ENCODE data around the gene CD58. TPM values are rescaled to one million over a fixed set of nuclear protein-coding genes. Genes with fewer than 3 reads are reported as not detected.

CD58 gene
- total RNA-seq, 1 experiment from 2014 or later = 8.2 TPM

DNA sequence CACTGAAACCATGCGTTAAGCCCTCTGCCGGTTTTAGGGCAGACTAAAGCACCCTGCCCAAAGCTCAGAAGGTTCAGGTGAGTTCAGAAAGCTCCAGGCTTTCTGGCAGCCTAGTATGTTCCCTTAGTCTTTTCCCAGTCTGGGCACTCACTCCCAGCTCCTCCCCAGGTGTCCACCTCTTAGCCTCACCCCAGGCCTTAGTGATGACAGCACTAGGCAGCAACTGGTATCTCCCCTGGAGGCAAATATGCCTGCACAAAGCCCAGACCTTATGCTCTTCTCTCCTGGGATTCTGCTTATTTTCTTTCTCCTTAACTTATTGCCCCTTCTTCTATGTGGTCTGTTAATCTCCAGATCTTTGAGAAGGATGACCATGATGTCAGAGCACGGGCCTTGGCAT, 80.2 kb downstream of the CD58 start:
- Histone ChIP-seq H3K4me1 (ENCODE audit: insufficient read depth, low read length, poor library complexity, severe bottlenecking) (peaks cover 51% of the 10 kb centered on the region), H3K36me3 (ENCODE audit: insufficient read depth, low read length, poor library complexity, severe bottlenecking) (no peaks in the 10 kb centered on the region), H3K27ac (ENCODE audit: low read depth, low read length, poor library complexity, severe bottlenecking) (peak overlapping the region; percentile 78), H3K4me3 (ENCODE audit: low read depth, low read length, poor library complexity, severe bottlenecking) (no peak overlapping the region), H3K9me3 (ENCODE audit: low read depth, low read length, poor library complexity, severe bottlenecking) (no peaks in the 10 kb centered on the region), H3K27me3 (replicated peaks; ENCODE audit: insufficient read depth, low read depth, low read length, poor library complexity) (no peaks in the 10 kb centered on the region)
- intact Hi-C loops (cut with micrococcal nuclease; ENCODE audit: unreplicated experiment) = no loop called here
- TF ChIP-seq CTCF (conservative IDR thresholded peaks at IDR 0.05; ENCODE audit: low read depth, low read length) = no peak
- TF ChIP-seq EZH2 (IDR thresholded peaks at IDR 0.05; ENCODE audit: borderline replicate concordance, low read depth, low read length, poor library complexity, severe bottlenecking) = no peak
- POLR2A ChIA-PET (ENCODE audit: low non-redundant PET) = no interaction called here
- CTCF ChIA-PET = no interaction called here
- no TSS peak for BruUV-seq (replicated peaks)
- DNase-seq (ENCODE audit: low spot score) = no peak

DNA sequence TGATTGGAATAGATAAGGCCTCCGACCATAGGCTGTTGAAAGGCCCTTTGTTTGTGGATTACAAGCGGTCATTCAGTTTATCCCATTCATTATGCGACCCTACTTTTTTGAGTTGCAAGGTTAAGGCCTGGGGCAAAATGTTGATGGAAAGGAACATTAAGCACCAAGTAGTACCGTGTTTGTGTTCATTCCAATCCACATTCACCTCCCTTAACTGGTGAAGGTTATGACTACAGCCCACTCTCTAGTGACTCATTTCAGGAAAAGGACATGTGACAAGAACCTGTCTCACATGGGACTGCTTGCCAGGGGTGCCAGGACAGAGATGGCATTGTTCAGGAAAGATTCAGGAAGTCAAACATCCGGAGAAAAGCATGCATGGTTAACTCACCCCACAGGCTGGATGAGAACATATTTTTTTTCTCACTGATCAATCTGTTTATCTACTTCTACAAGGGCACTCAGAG, 81.6 kb downstream of the CD58 start:
- intact Hi-C loops (cut with micrococcal nuclease; ENCODE audit: unreplicated experiment) = loop anchor here (5.0 kb wide), 1 partner anchor 117 kb away; the partner anchor contains the start of gene ATP1A1
- Histone ChIP-seq H3K4me1 (ENCODE audit: insufficient read depth, low read length, poor library complexity, severe bottlenecking) (peaks cover 58% of the 10 kb centered on the region), H3K27me3 (replicated peaks; ENCODE audit: insufficient read depth, low read depth, low read length, poor library complexity) (no peaks in the 10 kb centered on the region), H3K4me3 (ENCODE audit: low read depth, low read length, poor library complexity, severe bottlenecking) (no peak overlapping the region), H3K9me3 (ENCODE audit: low read depth, low read length, poor library complexity, severe bottlenecking) (no peaks in the 10 kb centered on the region), H3K27ac (ENCODE audit: low read depth, low read length, poor library complexity, severe bottlenecking) (peak overlapping the region; percentile 78), H3K36me3 (ENCODE audit: insufficient read depth, low read length, poor library complexity, severe bottlenecking) (no peaks in the 10 kb centered on the region)
- TF ChIP-seq CTCF (conservative IDR thresholded peaks at IDR 0.05; ENCODE audit: low read depth, low read length) (no peak), EZH2 (IDR thresholded peaks at IDR 0.05; ENCODE audit: borderline replicate concordance, low read depth, low read length, poor library complexity, severe bottlenecking) (no peak)
- POLR2A ChIA-PET (ENCODE audit: low non-redundant PET) = no interaction called here
- peak; percentile 89 for DNase-seq (ENCODE audit: low spot score)
- CTCF ChIA-PET = interaction anchor here (0.8 kb wide), 1 partner anchor 351 kb away, joined by 4 read pairs; no protein-coding TSS in a partner anchor
- no TSS peak for BruUV-seq (replicated peaks)

DNA sequence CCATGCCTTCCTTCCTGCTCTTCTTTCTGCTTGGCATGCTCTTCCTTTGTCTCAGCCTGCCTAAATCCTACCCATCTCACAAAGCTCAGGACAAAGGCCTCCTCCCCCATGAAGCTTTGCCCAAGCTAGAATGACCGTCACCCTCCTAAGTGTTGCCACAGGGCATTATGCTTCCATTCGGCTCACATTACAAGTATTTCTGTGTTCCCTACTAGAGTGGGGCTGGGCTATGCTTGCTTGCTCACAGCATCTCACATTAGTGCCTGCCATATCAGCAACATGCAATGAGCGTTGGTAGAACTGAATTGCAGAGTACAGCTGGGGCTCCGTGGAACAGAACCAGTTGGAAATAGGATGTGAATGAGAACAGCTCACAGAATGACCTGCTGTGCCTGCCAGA, 82.8 kb downstream of the CD58 start:
- Histone ChIP-seq H3K27ac (ENCODE audit: low read depth, low read length, poor library complexity, severe bottlenecking) (peak overlapping the region; percentile 27), H3K36me3 (ENCODE audit: insufficient read depth, low read length, poor library complexity, severe bottlenecking) (no peaks in the 10 kb centered on the region), H3K4me3 (ENCODE audit: low read depth, low read length, poor library complexity, severe bottlenecking) (no peak overlapping the region), H3K9me3 (ENCODE audit: low read depth, low read length, poor library complexity, severe bottlenecking) (no peaks in the 10 kb centered on the region), H3K27me3 (replicated peaks; ENCODE audit: insufficient read depth, low read depth, low read length, poor library complexity) (no peaks in the 10 kb centered on the region), H3K4me1 (ENCODE audit: insufficient read depth, low read length, poor library complexity, severe bottlenecking) (peaks cover 63% of the 10 kb centered on the region)
- ChIA-PET CTCF (interaction anchor here (0.6 kb wide), 1 partner anchor 712 kb away, joined by 3 read pairs; no protein-coding TSS in a partner anchor), POLR2A (ENCODE audit: low non-redundant PET) (no interaction called here)
- no peak for DNase-seq (ENCODE audit: low spot score)
- BruUV-seq (replicated peaks) = no TSS peak
- intact Hi-C loops (cut with micrococcal nuclease; ENCODE audit: unreplicated experiment) = loop anchor here (5.0 kb wide), 1 partner anchor 116 kb away; the partner anchor contains the start of gene ATP1A1
- TF ChIP-seq CTCF (conservative IDR thresholded peaks at IDR 0.05; ENCODE audit: low read depth, low read length) = no peak
- TF ChIP-seq EZH2 (IDR thresholded peaks at IDR 0.05; ENCODE audit: borderline replicate concordance, low read depth, low read length, poor library complexity, severe bottlenecking) = no peak

Data from A673 (cell line).